SK-N-SH treated with all-trans-retinoic acid at 6 μM for 48 hours (cell line): ENCODE results near the gene CD52.

Experiments used
- ARNTL ChIP-seq: fragments of 450-650 bp; formaldehyde crosslinking; IDR thresholded peaks from 2 replicates; pipeline ENCODE4 v1.5.0; 2020; ENCODE audit warnings: low read depth, mild to moderate bottlenecking, moderate library complexity, borderline replicate concordance
- ESRRG ChIP-seq: fragments of 250-450 bp; sonication (Bioruptor Pico); IDR thresholded peaks from 2 replicates; pipeline ENCODE4 v1.6.1; 2021; ENCODE audit warnings: mild to moderate bottlenecking
- TCF4 ChIP-seq: fragments of 250-450 bp; sonication (Bioruptor Pico); IDR thresholded peaks from 2 replicates; pipeline ENCODE4 v1.8.0; 2021; ENCODE audit warnings: mild to moderate bottlenecking, moderate library complexity, borderline replicate concordance
- TF ChIP-seq, protein P1 (sequence below): fragments of 250-450 bp; sonication (Bioruptor Pico); IDR thresholded peaks from 2 replicates; pipeline ENCODE4 v1.5.1; 2021; ENCODE audit warnings: mild to moderate bottlenecking, moderate library complexity
- TF ChIP-seq, protein P2 (sequence below): fragments of 250-450 bp; sonication (Bioruptor Pico); IDR thresholded peaks from 2 replicates; pipeline ENCODE4 v1.5.1; 2020; ENCODE audit warnings: low read depth, mild to moderate bottlenecking, moderate library complexity

DNA sequence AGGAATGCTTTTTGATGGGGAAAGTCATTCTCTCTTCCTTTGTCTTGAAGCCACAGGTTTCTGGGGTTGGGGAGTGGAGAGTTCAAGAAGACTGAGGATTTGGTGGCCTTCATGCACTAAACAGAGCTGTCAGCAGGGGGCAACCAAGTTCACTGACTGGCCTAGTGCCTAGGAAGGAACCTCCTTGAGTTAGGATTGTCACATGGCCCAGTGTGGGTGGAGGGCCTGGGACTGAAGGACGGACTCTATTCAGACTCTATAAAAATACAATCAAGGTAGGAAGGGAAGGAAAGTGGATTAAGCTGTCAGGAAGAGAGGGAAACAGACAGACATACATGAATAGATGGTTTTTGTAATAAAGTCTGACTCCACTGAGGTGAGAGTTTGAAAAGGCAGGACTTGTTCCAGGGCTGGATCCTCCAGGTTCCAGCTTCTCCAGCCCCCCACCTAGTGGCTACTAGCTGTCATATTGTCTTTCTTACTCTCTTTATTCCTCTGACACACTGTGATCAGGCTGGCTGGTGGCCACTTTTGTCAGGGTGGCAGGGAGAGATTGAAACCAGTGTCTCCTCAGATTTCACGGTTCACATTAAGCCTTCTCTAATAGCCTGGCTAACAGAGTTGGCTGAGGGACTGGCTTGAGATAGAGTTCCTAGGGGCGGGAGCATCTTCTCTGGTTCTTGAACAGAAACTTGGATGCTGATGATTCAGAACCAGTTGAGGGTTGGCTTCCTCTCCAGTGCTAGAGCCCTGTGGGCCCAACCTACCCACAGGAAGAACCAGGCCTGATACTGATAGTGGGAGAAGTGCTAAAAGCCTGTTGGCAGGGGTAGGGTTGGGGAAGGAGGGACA lies 42.0 kb upstream of the CD52 start:
- TF ChIP-seq, protein P1, sequence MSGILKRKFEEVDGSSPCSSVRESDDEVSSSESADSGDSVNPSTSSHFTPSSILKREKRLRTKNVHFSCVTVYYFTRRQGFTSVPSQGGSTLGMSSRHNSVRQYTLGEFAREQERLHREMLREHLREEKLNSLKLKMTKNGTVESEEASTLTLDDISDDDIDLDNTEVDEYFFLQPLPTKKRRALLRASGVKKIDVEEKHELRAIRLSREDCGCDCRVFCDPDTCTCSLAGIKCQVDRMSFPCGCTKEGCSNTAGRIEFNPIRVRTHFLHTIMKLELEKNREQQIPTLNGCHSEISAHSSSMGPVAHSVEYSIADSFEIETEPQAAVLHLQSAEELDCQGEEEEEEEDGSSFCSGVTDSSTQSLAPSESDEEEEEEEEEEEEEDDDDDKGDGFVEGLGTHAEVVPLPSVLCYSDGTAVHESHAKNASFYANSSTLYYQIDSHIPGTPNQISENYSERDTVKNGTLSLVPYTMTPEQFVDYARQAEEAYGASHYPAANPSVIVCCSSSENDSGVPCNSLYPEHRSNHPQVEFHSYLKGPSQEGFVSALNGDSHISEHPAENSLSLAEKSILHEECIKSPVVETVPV: no peak
- TF ChIP-seq TCF4 (no peak), ARNTL (CRISPR knock-in tag) (no peak), ESRRG (CRISPR knock-in tag) (no peak)
- TF ChIP-seq, protein P2, sequence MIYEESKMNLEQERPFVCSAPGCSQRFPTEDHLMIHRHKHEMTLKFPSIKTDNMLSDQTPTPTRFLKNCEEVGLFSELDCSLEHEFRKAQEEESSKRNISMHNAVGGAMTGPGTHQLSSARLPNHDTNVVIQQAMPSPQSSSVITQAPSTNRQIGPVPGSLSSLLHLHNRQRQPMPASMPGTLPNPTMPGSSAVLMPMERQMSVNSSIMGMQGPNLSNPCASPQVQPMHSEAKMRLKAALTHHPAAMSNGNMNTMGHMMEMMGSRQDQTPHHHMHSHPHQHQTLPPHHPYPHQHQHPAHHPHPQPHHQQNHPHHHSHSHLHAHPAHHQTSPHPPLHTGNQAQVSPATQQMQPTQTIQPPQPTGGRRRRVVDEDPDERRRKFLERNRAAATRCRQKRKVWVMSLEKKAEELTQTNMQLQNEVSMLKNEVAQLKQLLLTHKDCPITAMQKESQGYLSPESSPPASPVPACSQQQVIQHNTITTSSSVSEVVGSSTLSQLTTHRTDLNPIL (CRISPR knock-in tag): no peak
